Activated naive CD4-positive, alpha-beta T cell treated with Interleukin-2 at 50 U/mL for 16 hours (primary cell): ENCODE data around the gene ZFYVE19.
A peak's percentile ranks its signal among the peaks of the same experiment; 100 is the strongest.
"Not testable (repeated sequence)": the region's sequence is repeated elsewhere in the genome, so short reads cannot be mapped to it uniquely, and the experiment has no call there.

Experiments
- DNase-seq: peaks from one replicate; pipeline ENCODE4 v3.0.0-alpha.2; 2020

ZFYVE19 gene

DNA sequence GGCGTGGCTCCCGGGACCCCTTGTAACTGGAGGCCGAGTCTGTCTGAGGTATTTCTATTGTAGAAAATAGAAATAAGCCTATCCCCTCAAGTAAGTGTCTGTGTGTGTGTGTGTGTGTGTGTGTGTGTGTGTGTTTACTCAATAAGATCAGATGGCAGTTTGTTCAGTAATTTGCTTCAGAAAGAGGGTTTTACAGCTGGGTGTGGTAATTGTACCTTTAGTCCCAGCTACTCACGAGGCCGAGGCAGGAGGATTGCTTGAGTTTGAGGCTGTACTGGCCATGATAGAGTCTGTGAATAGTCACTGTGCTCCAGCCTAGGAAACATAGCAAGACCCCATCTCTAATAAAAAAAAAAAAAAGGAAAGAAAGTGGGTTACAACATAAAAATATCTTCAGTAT, 45.6 kb downstream of the ZFYVE19 start:
- DNase-seq, result no peak

DNA sequence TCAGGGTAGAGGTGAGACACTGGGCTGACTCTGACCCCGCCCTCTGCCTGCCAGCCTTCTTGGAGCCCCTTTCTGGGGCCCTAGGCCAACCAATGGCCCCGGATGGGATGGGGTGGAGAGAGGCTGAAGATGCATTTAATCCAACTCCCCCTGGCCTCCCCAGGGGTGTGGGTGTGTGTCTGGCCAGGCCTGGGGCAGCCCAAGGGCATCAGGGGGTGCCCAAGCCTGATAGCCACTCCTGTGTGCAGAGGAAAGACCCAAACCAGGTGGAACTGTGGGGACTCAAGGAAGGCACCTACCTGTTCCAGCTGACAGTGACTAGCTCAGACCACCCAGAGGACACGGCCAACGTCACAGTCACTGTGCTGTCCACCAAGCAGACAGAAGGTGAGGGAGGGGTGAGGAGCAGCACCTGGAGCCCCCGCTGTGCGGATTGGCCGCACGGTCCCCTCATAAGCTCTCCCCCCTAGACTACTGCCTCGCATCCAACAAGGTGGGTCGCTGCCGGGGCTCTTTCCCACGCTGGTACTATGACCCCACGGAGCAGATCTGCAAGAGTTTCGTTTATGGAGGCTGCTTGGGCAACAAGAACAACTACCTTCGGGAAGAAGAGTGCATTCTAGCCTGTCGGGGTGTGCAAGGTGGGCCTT, 46.5 kb downstream of the ZFYVE19 start:
- no peak for DNase-seq

DNA sequence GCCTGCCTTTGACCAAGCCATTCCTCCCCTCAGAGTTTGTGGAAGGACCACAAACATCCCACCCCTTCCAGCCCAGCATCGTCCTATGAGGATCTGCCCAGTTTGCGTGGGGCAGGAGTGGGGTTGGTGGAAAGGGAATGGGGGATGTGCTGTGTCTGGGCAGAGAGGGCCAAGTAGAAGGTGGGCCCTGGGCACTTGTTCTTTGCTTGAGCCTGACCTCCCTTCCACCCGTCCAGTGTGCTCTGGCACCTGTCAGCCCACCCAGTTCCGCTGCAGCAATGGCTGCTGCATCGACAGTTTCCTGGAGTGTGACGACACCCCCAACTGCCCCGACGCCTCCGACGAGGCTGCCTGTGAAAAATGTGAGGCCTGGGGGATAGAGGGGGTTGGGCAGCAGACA, 47.3 kb downstream of the ZFYVE19 start:
- DNase-seq, result no peak

DNA sequence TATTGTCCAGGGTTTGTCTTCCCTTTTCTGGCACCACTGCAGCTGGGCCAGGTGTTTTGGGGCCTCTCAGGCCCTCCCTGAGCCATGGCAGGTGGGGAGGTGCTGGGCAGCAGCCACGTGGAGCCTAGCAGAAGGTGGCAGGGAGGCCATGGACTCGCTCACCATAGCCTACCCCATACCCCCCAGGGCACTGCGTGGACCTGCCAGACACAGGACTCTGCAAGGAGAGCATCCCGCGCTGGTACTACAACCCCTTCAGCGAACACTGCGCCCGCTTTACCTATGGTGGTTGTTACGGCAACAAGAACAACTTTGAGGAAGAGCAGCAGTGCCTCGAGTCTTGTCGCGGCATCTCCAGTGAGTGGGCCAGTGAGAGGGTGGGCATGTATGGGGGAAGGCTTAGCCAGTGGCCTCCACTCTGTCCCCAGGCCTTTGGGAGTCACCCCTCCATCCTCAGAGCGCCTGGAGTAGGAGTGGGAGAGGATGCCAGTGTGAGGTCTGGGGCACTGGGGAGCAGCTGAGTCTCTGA, 48.9 kb downstream of the ZFYVE19 start:
- no peak for DNase-seq

DNA sequence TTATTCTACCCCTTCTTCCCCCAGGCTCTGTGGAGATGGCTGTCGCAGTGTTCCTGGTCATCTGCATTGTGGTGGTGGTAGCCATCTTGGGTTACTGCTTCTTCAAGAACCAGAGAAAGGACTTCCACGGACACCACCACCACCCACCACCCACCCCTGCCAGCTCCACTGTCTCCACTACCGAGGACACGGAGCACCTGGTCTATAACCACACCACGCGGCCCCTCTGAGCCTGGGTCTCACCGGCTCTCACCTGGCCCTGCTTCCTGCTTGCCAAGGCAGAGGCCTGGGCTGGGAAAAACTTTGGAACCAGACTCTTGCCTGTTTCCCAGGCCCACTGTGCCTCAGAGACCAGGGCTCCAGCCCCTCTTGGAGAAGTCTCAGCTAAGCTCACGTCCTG, 49.9 kb downstream of the ZFYVE19 start:
- no peak for DNase-seq

DNA sequence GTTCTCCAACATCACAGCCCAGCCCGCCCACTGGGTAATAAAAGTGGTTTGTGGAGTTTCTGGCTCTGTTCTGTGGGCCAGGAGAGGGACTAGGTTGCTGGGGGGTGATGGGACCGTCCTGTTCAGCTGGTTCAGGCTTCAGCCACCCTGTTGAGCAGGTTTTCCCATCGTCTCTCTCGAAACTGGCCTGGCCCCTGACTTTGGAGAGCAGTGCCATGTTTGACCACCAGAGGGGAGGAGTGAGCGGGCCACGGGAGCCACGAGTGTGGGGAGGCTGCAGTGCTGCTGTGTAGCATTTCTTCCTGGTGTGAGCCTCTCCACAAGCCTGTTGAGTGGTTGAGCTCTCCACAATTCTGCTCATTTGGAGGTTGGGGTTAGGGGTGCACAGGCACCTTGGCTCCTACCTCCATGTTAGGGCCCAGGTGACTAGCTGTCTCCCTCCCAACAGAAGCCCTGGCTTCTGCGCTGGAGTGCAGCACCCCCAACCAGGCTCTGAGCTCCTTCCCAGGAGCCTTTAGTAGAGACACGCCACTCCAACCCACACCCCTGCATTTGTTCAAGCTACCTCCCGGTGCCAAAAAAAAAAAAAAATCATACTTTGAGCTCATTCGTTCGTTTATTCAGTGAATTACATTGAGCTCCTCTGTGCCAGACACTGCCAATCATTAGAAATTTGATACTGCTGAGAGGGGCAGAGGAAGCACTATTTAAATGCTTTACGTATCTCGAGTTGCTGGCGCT, 50.9 kb downstream of the ZFYVE19 start:
- peak; percentile 83 for DNase-seq

DNA sequence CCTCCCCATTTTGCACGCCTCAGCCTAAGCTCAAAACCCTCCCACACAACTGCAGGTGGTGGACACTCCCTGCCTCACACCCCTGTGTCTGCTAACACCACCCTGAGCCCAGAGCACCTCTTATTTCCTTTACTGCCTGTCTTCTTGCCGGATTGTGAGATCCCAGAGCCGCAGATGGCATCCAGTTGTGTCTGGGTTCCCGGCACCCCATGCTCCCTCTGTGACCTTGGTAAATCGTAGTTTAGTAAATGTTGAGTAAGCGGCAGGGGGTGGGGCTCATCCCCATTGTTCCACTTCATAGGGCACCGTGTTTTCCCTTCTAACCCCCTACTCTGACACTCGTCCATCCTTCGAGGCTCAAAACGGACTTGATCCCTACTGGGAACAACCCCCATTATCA, 51.8 kb downstream of the ZFYVE19 start:
- DNase-seq, result no peak

DNA sequence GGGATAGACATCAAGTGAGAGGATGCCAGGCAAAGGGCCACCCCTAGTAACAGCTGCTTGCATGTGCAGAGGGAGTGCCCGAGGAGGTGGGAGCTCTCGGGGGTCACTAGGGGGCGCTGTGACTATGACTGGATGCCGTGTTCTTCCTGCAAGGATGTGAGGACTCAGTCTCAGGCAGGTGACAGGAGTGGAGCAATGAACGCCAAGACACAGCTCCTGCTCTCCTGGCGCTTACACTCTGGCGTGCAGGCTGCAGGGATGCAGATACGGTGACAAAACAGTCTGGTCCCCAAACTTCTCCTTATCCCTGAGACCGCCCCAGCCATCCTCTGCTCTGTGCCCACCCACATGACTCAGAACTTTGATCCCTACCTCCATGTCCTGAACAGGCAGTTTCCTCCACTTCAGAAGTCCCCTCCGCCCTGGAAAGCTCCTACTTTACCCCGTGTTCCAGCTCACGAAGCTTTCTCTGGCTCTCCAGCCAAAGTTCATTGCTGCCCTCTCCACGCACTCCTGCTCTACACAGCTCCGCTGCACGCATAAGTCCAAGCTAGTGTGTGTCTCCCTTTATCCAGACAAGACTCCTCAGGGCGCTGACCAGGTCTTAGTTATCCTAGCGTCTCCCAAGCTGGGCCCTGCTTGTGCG, 52.4 kb downstream of the ZFYVE19 start:
- peak; percentile 81 for DNase-seq

DNA sequence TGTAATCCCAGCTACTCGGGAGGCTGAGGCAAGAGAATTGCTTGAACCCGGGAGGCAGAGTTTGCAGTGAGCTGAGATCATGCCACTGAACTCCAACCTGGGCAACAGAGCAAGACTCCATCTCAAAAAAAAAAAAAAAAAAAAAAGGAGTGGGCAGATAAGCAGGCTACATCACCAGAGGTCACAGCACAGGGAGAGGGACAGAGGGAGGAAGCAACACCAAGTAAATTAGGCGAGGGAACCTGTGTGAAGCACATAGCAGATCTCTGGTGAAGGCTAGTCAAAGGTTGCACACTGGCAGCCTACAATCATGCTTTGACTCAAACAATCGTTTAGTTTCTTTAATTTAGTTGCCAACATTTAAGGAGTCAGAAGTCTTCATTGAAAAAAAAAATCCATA, 54.3 kb downstream of the ZFYVE19 start:
- not testable (repeated sequence) for DNase-seq

DNA sequence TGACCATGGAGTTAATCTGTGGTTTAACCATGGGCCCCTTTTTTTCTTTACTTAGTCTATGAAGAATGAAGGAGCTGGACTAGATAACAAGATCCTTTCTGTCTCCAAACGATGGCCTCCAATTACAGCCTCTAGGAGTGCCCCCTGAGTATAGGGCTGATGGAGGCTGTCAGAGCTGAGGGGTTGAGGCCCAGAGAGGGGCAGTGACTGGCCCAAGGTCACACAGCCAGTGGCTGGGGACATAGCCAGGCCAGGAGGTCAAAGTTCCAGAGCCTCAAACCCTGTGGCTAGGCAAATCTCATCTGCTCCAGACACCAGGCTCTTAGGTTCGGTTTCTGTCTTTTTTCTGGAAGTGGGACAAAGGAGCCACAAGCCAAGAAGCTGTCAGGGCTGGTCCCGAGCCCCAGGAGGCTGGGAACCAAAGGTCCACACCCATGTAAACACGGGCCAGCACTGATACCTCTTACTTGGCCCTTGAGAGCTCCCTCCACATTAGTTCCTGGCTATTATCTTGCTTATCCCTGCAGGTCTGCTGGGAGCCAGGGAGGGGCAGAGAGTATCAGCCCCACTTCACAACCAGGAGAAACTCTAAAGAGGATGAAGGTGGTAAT, 56.9 kb downstream of the ZFYVE19 start:
- no peak for DNase-seq
